HG02938 (cell line): ENCODE data around the gene DEDD2.

Experiments used
- ATAC-seq: cut with Tn5 transposase; IDR thresholded peaks from one replicate; pipeline ENCODE4 v1.9.1; 2021; ENCODE audit warnings: mild to moderate bottlenecking, moderate library complexity; ENCODE audit not compliant: unreplicated experiment

Gene DEDD2

DNA sequence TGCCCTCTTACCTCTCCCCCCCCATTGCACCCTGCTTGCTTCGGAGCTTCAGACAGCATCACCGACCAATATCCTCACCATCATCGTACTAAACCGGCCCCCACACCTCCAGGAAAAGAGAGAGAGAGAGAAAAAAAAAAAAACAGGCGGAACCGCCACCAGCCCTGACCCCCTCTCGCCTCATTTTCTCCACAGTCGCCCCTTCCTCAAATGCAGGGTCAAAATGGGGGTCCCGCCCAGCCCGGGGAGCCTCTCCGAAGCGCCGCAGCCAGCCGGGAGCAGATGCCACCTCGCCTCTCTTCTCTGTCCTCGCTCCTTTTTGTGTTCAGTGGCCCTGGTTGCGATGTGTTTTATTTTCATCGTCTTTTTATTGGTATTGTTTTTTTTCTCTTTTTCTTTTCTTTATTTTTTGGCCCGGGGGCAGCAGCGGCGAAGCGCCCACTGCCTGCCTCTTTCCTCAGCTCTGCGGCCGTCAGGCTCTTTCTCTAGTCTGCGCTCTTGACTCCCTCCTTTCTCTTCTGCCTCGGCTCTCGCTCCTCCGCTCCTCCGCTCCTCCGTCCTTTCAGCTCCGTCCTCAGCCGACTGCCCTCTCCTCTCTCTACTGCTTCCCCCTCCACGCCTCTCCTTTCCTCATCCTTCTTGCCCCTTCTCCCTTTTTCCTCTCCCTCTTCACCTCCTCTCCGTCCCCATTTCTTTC lies 41.4 kb downstream of the DEDD2 start:
- no peak for ATAC-seq

DNA sequence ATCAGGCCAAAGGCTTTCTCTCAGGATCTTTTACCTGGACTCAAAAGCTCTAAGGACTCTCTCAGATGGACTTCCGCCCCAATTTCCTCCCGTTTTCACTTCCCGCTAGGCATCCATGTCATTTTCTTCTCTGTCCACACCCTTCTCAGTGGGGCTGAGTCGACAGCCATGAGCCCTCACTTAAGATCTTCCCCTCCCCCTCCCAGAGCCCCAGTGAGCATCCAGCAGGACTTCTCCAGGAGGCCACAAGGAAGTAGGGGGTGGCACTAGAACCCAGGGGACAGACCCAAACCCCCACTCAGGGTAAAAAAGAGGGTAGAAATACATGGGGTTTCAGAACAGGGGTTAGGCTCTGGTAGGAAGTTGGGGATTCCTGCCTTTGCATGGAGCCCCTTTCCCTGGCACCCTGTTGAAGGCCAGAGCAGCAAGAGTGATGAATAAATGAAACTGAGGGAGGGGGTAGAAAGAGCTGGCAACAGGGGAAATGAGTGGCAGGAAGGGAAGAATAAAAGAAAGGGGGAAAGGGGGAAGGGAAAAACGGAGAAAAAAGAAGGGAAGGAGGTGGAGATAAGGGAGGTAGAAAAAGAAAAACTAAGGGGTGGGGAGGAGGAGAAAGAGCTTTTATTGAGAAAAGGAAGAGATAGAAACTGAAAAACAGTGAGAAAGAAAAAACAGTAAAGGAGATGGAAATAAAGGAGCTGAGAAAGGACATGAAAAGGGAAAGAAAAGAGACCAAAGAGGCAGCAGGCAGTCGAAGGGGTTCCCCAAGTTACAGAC lies 42.3 kb downstream of the DEDD2 start:
- ATAC-seq: no peak

DNA sequence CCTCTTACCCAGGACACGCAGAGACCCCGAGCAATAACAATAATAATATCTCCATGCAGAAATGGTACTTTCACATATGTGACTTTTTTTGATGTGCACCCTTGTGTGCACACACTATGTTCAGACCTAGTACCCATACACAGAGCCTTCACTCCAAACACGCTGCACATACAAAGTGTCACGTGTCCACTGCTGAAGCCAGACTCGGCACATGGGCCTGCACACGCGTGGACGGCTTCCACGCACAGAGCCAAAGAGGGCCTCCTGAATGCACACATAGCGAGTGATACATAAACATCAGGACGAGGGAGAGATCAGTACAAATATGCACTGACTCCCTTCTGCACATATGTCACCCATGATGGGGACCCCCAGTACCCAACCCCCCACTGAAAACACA lies 43.3 kb downstream of the DEDD2 start:
- ATAC-seq: no peak

DNA sequence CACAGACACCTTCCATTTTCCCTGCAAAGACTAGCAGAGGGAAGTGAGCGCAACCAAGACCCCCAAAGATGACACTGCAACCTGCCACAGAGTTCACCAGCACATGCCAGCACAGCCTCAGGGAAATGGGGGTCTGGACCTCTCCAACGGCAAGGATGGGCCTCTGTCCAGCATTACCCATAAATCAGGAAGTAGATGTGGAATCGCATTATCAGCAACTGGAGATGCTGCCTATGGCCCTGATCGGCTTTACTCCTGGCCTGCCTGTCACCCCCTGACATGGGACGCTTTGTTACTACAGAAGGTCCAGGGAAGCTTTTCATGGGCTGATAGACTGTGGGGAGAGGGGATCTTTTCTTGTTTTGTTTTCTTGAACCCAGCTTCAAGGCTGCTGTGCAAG lies 43.8 kb downstream of the DEDD2 start:
- no peak for ATAC-seq

DNA sequence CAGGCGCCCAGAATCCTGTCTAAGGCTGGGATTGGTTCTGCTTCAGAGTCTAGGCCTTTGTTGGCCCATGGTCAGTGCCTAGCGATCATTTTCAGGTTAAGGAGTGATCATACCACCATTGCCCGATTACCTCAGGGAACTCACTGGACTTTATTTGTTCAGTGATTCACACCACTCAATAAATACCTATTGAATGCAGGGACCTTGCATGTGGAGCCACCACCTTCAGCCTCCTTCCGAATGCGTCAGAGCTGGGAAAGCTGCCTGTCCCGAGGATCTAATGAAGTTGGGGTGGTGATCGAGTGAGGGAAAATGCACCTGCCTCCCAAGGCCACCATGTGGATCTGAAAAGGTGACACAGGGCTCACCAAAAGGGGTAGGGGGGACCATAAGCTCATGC lies 45.2 kb downstream of the DEDD2 start:
- ATAC-seq: no peak

DNA sequence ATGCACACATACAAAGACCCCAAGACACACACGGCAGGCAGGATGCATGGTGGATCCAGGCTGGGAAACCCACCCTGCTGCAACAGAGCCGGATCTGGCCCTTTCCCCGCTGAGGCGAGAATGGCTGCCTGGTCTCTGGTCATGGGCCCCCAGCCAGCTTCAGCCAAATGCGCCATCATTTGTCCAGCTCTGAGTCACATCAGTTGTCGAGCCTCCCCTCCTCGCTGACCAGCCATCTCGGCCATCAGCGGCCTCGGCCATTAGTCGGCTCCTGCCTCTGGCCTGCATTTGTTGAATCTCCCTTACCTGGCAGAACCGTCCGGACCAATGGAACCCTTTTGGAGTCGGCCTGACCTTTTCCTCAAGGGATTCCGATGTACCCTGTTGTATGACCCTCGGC lies 46.8 kb downstream of the DEDD2 start:
- no peak for ATAC-seq

DNA sequence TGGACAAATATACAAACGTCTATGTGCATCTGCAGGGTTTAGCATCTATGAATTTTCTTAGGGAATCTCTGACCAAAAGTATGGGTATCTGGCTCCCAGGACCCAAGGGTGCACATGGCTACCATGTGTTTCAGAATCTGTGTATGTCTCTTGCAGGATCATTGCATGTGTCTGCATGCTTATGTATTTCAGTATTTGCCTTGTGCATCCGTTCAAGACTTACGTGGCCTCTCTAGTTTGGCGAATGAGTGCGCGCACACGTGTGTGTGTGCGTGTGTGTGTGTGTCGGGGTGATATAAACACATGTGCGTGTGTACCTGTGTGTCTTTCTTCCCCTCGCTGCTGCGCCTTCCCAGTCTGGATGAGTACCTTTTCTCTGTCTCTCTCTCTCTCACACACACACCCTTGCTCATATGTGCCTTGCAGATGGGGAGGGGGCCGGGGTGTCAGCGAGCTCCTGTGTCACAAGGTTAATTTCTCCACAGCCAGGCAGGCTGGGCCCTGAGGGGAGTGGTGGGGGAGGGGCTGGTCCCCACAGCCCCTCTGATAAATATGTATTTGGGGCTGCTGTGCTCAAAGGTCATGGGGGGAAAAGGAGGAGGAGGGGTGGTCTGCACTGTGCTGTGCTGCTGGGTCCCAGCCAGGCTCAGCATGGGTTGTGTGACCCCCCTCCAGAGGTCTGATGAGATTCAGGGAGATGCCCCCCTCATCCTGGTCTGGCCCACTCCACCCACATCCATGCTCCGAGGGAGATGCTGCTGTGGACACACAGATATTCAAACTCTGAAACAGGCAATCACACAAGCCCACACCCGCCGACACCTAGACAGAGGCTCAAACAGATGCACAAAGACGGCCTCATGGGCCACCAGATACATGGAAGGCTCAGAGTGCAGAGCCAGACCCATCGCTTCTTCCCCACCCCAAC lies 47.7 kb downstream of the DEDD2 start:
- ATAC-seq: no peak

DNA sequence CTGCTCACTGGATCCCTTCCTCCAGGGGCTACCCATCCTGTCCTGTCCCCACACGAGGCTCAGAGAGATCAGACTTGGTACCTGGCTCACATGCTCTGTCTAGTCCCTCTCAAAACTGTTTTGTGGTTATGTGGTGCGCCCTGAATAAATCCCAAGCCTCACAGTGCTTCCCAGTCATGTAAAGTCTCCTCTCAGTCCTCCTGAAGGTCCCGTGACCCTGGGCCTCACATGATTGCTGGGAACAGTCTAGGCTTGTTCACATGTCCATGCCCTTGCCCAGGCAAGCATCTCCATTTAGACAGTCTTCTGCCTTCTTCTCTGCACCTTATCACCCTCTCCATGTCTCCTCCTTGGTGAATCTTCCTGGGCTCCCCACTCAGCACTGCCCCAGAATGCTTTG lies 49.3 kb downstream of the DEDD2 start:
- no peak for ATAC-seq

DNA sequence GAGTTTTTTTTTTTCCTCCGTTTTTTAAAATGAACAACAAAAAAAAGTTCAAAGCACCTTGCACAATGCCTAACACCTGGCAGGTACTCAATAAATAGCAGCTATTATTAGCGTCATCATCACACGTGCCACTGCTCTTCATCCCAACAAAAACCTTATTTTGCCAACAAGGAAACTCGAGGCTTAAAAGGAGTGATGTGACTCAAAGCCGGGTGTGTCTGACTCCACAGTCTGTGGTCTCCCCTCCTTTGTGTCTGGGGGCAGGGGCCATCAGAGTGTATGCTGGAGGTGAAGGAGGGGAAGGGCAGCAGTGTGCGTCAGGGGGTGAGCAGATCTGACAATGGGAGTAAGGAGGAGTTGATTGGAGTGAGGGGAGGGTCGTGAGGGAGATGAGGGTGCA lies 51.2 kb downstream of the DEDD2 start:
- no peak for ATAC-seq

DNA sequence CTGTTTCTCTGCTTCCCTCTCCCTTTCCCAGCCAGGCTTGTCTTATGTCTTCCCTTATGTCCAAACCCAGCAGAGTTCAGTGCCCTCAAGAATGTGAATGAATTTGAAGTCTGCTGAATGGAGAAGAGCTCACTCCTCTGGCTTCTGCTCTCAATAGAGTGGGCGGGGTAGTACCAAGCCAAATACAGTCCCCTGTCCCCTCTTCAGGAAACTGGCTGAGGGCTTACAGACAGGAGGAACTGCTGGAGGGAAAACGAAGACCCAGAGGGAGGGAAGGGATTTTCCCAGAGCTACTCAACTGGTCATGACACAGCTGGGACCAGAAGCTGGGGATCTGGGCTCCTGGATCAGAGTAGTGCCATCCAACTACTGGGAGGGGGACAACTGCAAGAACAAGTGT lies 52.3 kb downstream of the DEDD2 start:
- no peak for ATAC-seq

DNA sequence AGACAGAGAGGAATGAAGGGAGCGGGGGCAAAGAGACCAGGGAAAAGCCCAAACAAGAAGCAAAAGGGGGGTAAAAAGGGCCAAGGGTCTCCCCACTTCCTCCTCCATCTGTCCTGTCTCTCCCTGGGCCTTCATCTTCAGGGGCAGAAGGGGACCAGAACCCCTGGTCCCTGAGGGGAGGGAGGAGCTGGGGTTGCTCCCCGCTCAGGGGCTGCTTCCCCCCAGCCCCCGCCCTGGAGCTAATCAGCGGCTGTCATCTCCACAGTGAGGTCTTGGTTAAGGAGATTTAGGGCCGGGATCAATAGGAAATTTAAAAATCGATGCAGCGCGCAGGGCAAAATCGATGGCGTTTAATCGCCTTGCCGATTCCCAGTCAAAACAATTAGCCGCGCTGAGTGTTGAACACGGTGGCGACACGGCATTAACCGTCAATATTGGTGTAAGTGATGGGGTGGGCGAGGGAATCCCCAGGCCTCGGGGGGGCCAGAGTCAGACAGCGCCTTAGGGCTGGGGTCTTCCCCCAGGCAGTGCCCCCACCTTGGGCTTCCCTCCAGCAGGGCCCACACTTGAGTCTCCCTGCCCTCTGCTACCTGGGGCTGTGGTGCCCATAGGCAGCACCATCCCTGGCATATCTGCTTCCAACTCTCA lies 55.7 kb downstream of the DEDD2 start:
- ATAC-seq: no peak

DNA sequence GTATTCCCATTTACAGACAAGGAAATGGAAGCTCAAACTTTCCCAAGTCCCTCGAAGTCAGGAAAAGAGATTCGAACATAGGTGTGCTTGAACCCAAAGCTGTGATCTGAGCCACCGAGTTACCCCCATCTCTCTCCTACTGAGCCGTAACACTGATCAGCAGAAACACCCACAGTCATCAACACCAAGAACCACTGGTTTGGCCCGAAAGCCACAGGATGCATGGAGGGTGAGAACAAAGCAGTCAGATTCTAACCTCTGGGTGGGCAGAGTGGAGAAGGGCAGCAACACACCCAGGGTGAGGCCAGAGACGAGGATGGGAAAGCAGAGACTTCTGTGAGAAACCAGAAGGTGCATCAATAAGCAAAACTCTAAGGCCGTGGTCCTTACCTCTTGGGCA lies 57.5 kb downstream of the DEDD2 start:
- no peak for ATAC-seq

DNA sequence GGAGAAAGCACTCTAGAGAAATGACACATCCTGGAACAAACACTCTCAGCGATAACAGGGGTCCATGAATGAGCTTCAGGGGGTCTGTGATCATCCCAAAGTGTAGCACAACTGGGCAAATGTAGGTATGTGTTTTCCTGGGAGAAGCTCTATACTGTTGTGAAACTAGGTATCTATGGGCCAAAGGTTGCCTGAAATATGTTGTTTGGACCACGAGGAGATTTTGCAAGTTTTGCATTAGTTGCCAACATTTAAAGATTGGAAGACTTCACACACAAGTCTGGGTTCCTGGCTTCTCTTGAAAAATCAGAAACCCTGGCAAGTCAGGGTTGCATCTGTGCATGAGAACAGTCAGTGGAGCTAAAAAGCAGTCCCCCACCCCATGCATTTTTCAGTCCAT lies 58.6 kb downstream of the DEDD2 start:
- ATAC-seq: no peak

DNA sequence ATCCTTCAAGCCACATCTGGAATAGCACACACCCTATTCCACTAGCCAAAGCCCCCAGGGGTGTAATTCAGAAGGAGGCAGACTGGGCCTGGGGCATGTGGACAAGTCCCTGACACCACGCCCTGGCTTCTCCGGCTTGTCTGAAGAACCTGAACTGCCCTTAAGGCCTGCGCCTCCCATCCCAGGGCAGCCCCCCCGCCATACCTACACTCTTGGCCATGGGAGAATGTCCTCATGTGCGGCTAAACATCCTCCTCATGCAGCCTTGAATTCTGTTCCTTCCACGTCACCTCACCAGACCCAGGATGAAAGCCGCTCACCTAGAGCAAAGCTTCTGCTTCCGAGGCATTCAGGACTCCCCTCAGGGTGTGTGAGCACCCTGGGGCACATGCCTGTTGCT lies 60.9 kb downstream of the DEDD2 start:
- no peak for ATAC-seq

DNA sequence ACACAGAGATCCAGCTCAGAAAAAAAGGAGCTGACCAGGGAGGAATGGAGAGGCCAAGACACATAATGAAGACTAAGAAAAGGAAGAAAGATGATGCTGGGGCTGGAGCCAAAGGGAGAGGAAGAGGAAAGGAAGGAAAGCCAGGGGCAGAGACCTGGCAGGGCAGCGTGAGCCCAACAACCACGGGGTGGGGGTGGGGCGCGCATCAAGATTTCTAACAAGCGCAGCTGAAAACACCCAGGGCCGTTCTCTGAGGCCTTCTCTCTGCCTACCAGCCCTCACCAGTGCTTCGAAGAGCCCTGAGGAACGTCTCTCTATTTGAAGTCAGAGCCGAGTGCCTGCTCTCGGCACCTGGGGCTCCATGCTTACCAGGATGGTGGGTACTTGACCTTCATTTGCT lies 61.7 kb downstream of the DEDD2 start:
- ATAC-seq: no peak

DNA sequence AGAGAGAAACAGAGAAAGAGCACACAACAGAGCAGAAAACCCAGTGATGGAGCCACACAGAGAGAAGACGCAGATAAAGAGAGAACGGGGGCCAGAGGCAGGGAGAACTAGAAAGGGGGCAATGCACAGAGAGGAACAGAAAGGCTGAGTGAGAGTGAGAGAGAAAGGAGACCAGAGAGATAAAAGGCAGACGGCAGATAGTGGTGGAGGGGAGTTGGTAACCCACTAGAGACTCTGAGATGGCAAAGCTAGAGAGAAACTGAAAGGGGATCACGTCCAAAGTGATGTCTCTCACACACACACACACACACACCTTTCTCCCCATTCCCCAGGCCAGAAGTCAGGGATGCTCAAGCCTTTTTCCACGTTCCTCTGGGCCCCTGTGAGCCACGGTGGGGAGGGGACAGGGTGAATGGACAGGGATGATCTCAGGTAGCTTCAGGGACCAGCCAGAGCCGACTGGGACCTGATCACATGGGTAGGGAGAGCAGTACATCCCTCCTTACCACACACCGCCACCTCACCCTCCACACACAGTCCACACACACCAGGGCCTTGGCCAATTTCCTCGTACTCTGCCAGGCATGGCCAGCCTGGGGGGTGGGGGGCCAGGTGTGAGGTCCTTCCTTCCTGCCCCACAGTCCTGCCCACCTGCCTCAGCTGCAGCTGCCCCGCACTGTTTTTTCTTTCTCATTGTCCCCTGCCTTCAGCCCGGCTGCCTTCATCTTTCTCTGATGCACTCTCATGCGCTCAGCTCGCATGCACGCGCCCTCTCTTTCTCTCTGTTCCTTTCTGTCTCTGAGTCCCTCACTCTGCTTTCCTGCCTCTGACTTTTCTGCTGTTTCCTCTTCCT lies 62.8 kb downstream of the DEDD2 start:
- no peak for ATAC-seq

DNA sequence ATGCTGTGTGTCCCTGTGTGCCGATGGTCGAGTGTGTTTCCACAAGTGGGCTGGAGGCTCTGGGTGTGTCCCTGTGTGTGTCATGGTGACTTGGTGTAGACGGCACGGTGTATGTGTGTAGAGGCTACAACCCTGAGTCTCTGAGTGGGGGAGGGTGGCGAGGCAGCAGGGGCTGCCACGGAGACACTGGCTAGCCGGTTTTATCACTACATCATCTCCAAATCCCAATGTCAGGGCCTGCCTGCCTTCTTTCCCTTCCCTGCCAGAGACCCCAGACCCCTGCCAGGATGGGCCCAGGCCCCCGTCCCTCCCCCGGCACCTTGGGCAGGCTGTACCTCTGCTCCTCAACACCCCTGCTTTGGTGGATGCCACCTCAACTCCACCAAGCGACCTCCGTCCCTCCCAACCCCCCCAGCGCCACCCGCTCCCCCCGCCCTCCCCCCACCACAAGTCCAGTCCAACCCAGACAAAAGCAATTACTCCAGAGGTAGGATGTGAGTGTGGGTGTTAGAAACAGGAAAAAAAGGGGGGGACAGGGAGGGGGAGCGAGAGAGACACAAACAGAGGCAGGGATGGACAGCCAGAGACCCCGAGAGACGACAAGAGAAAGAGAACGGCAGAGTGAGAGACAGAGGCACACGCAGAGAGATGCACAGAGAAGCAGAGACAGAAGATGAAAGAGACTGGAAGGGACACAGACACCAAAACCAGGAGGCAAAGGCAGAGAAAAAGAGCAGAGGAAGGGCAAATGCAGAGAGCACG lies 63.6 kb downstream of the DEDD2 start:
- no peak for ATAC-seq

DNA sequence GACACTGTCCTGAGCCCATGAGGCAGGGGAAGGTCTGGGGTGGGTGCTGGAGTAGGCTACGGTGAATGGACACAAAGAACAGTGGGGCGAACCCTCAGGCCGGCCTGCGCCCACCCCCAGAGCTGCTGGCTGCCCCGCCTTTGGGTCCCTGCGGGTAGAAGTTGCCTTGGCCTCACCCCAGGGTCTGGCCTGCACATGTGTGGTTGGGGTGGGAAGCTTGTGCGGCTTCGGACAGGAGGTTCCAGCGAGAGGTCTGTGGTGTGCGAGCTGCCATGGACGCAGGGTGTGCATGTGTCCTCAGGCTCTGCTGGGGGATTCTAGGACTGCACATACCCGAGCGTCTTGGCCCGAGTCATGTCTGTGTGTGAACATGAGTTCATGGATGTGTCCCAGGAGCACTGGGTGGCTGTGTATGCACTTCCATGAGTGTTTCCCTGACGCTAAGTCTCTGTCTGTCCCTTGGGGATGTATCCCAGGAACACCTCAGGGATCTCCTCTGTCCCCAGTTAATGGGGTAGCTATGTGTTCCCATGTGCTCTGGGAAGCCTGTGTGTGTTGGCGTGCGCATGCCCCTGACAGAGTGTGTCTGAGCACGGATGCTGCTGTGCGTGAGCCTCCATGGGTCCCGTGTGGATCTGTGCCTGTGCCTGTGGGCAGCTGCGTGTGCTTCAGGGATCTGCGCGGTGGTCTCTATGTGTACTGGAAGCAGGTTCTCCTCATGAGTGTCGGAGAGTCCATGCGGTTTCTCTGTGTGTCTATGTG lies 64.4 kb downstream of the DEDD2 start:
- no peak for ATAC-seq
